ENCODE results near the gene CDCP2. TPM values are rescaled to one million over a fixed set of nuclear protein-coding genes. Genes with fewer than 3 reads are reported as not detected.
"Not testable (repeated sequence)": the region's sequence is repeated elsewhere in the genome, so short reads cannot be mapped to it uniquely, and the experiment has no call there.

CDCP2 gene
- total and polyA plus RNA-seq, 9 donors = 0.13 to 0.16 TPM; not detected in 7

- DNase-seq = peak; percentile 45
- no peak overlapping the region for H3K4me3 ChIP-seq (ENCODE audit: low read length)
- WGBS (ENCODE audit: insufficient coverage) = 46% methylated on average over 3 of the region's 8 CpGs
- H3K9me3 ChIP-seq (replicated peaks; ENCODE audit: control insufficient read depth, low read depth, low read length) = no peaks in the 10 kb centered on the region
- H3K4me1 ChIP-seq (ENCODE audit: control insufficient read depth, insufficient read depth, low read length) = peaks cover 3% of the 10 kb centered on the region
- no peak overlapping the region for H3K27ac ChIP-seq (ENCODE audit: low read length)
- H3K36me3 ChIP-seq (ENCODE audit: control insufficient read depth, insufficient read depth, low read length) = peaks cover 7% of the 10 kb centered on the region
- no peaks in the 10 kb centered on the region for H3K27me3 ChIP-seq (ENCODE audit: control insufficient read depth, insufficient read depth, low read length)
Observed at GRCh38 chr1:54095546-54096226, 57.1 kb downstream of the CDCP2 start.

- WGBS (ENCODE audit: insufficient coverage) = no CpG with 5 or more reads among the region's 1 CpG
- DNase-seq; H3K36me3 ChIP-seq (ENCODE audit: control insufficient read depth, insufficient read depth, low read length): not testable (repeated sequence)
Observed at GRCh38 chr1:54094730-54095105, 58.1 kb downstream of the CDCP2 start.

GRCh38 chr1:54094001-54094729 is 58.6 kb downstream of the CDCP2 start:
- Histone ChIP-seq H3K27ac (ENCODE audit: low read length) (no peak overlapping the region), H3K4me1 (ENCODE audit: control insufficient read depth, insufficient read depth, low read length) (peaks cover 3% of the 10 kb centered on the region), H3K36me3 (ENCODE audit: control insufficient read depth, insufficient read depth, low read length) (peaks cover 7% of the 10 kb centered on the region), H3K4me3 (ENCODE audit: low read length) (no peak overlapping the region), H3K9me3 (replicated peaks; ENCODE audit: control insufficient read depth, low read depth, low read length) (no peaks in the 10 kb centered on the region), H3K27me3 (ENCODE audit: control insufficient read depth, insufficient read depth, low read length) (no peaks in the 10 kb centered on the region)
- WGBS (ENCODE audit: insufficient coverage) = 70% methylated on average over 4 of the region's 4 CpGs
- no peak for DNase-seq

More at GRCh38 chr1:54094730-54095105, 58.1 kb downstream of the CDCP2 start:
- H3K27me3 ChIP-seq (ENCODE audit: control insufficient read depth, insufficient read depth, low read length); H3K4me1 ChIP-seq (ENCODE audit: control insufficient read depth, insufficient read depth, low read length); H3K27ac ChIP-seq (ENCODE audit: low read length); H3K4me3 ChIP-seq (ENCODE audit: low read length); H3K9me3 ChIP-seq (replicated peaks; ENCODE audit: control insufficient read depth, low read depth, low read length): not testable (repeated sequence)

- WGBS (ENCODE audit: insufficient coverage) = no CpG with 5 or more reads among the region's 3 CpGs
- no peaks in the 10 kb centered on the region for H3K27me3 ChIP-seq (ENCODE audit: control insufficient read depth, insufficient read depth, low read length)
- no peak for DNase-seq
- no peak overlapping the region for H3K4me3 ChIP-seq (ENCODE audit: low read length)
- peaks cover 3% of the 10 kb centered on the region for H3K4me1 ChIP-seq (ENCODE audit: control insufficient read depth, insufficient read depth, low read length)
- peaks cover 5% of the 10 kb centered on the region for H3K36me3 ChIP-seq (ENCODE audit: control insufficient read depth, insufficient read depth, low read length)
- H3K27ac ChIP-seq (ENCODE audit: low read length) = no peak overlapping the region
- H3K9me3 ChIP-seq (replicated peaks; ENCODE audit: control insufficient read depth, low read depth, low read length) = no peaks in the 10 kb centered on the region
Observed at GRCh38 chr1:54091666-54092065, 61.1 kb downstream of the CDCP2 start.

- no peak overlapping the region for H3K27ac ChIP-seq (ENCODE audit: low read length)
- no peak for DNase-seq
- H3K4me1 ChIP-seq (ENCODE audit: control insufficient read depth, insufficient read depth, low read length) = no peaks in the 10 kb centered on the region
- no peaks in the 10 kb centered on the region for H3K27me3 ChIP-seq (ENCODE audit: control insufficient read depth, insufficient read depth, low read length)
- no peaks in the 10 kb centered on the region for H3K36me3 ChIP-seq (ENCODE audit: control insufficient read depth, insufficient read depth, low read length)
- H3K9me3 ChIP-seq (replicated peaks; ENCODE audit: control insufficient read depth, low read depth, low read length) = no peaks in the 10 kb centered on the region
- H3K4me3 ChIP-seq (ENCODE audit: low read length) = no peak overlapping the region
- WGBS (ENCODE audit: insufficient coverage) = 83% methylated on average over 2 of the region's 5 CpGs
Observed at GRCh38 chr1:54088385-54088784, 64.4 kb downstream of the CDCP2 start.

GRCh38 chr1:54086754-54087153 is 66.0 kb downstream of the CDCP2 start:
- 100% methylated on average over 1 of the region's 1 CpG for WGBS (ENCODE audit: insufficient coverage)
- Histone ChIP-seq H3K4me3 (ENCODE audit: low read length) (no peak overlapping the region), H3K27ac (ENCODE audit: low read length) (no peak overlapping the region), H3K4me1 (ENCODE audit: control insufficient read depth, insufficient read depth, low read length) (no peaks in the 10 kb centered on the region), H3K9me3 (replicated peaks; ENCODE audit: control insufficient read depth, low read depth, low read length) (no peaks in the 10 kb centered on the region), H3K36me3 (ENCODE audit: control insufficient read depth, insufficient read depth, low read length) (no peaks in the 10 kb centered on the region), H3K27me3 (ENCODE audit: control insufficient read depth, insufficient read depth, low read length) (no peaks in the 10 kb centered on the region)
- no peak for DNase-seq

GRCh38 chr1:54084794-54085193 is 68.0 kb downstream of the CDCP2 start:
- Histone ChIP-seq H3K9me3 (replicated peaks; ENCODE audit: control insufficient read depth, low read depth, low read length) (no peaks in the 10 kb centered on the region), H3K4me3 (ENCODE audit: low read length) (no peak overlapping the region)
- no CpG with 5 or more reads among the region's 2 CpGs for WGBS (ENCODE audit: insufficient coverage)

More at GRCh38 chr1:54084794-54085193, 68.0 kb downstream of the CDCP2 start:
- no peak for DNase-seq
- H3K27me3 ChIP-seq (ENCODE audit: control insufficient read depth, insufficient read depth, low read length) = no peaks in the 10 kb centered on the region
- no peaks in the 10 kb centered on the region for H3K4me1 ChIP-seq (ENCODE audit: control insufficient read depth, insufficient read depth, low read length)
- H3K36me3 ChIP-seq (ENCODE audit: control insufficient read depth, insufficient read depth, low read length) = no peaks in the 10 kb centered on the region
- H3K27ac ChIP-seq (ENCODE audit: low read length) = no peak overlapping the region

Other genes with a start within 250 kb of the CDCP2 start
- gene IFT25, start 207.3 kb downstream of the CDCP2 start, total RNA-seq = 23.8 TPM
- 10 to 100 TPM; 22.4 to 30.3 (median 25.8) TPM for gene IFT25, start 207.3 kb downstream of the CDCP2 start, polyA plus RNA-seq (ENCODE audit: insufficient read depth in 1 of 8, insufficient read length in 8 of 8, low replicate concordance in 1 of 8)
- 19.3 TPM for gene LRRC42, start 206.7 kb downstream of the CDCP2 start, total RNA-seq
- 10 to 100 TPM; 21.1 to 30.2 (median 24.2) TPM for gene LRRC42, start 206.7 kb downstream of the CDCP2 start, polyA plus RNA-seq (ENCODE audit: insufficient read depth in 1 of 8, insufficient read length in 8 of 8, low replicate concordance in 1 of 8)
- gene LDLRAD1, start 134.8 kb downstream of the CDCP2 start, total RNA-seq = not detected
- gene LDLRAD1, start 134.8 kb downstream of the CDCP2 start, polyA plus RNA-seq (ENCODE audit: insufficient read depth in 1 of 8, insufficient read length in 8 of 8, low replicate concordance in 1 of 8) = under 1 TPM in 1 of 8 donors, not detected in 7; 0.30 TPM
- 196 TPM for gene TMEM59, start 99.8 kb downstream of the CDCP2 start, total RNA-seq
- gene TMEM59, start 99.8 kb downstream of the CDCP2 start, polyA plus RNA-seq (ENCODE audit: insufficient read depth in 1 of 8, insufficient read length in 8 of 8, low replicate concordance in 1 of 8) = 100 to 1,000 TPM; 127 to 183 (median 151) TPM
- 5.0 TPM for gene TCEANC2, start 99.4 kb downstream of the CDCP2 start, total RNA-seq
- gene TCEANC2, start 99.4 kb downstream of the CDCP2 start, polyA plus RNA-seq (ENCODE audit: insufficient read depth in 1 of 8, insufficient read length in 8 of 8, low replicate concordance in 1 of 8) = 1 to 10 TPM; 4.0 to 6.2 (median 4.8) TPM
- gene CYB5RL, start 47.0 kb upstream of the CDCP2 start, total RNA-seq = 5.6 TPM
- 1 to 10 TPM; 4.5 to 8.0 (median 5.5) TPM for gene CYB5RL, start 47.0 kb upstream of the CDCP2 start, polyA plus RNA-seq (ENCODE audit: insufficient read depth in 1 of 8, insufficient read length in 8 of 8, low replicate concordance in 1 of 8)
- 45.0 TPM for gene MRPL37, start 47.2 kb upstream of the CDCP2 start, total RNA-seq
- gene MRPL37, start 47.2 kb upstream of the CDCP2 start, polyA plus RNA-seq (ENCODE audit: insufficient read depth in 1 of 8, insufficient read length in 8 of 8, low replicate concordance in 1 of 8) = 10 to 100 TPM; 59.3 to 70.2 (median 62.9) TPM